ENCODE data around the gene PUS7. TPM values are rescaled to one million over a fixed set of nuclear protein-coding genes. Genes with fewer than 3 reads are reported as not detected.
"Not testable (repeated sequence)": the region's sequence is repeated elsewhere in the genome, so short reads cannot be mapped to it uniquely, and the experiment has no call there.

The PUS7 gene
- total RNA-seq, 3 donors from 2014 or later (not counting 1 experiment from before 2014, with no cell fraction given): 2.2 to 3.5 (median 3.4) TPM

DNA sequence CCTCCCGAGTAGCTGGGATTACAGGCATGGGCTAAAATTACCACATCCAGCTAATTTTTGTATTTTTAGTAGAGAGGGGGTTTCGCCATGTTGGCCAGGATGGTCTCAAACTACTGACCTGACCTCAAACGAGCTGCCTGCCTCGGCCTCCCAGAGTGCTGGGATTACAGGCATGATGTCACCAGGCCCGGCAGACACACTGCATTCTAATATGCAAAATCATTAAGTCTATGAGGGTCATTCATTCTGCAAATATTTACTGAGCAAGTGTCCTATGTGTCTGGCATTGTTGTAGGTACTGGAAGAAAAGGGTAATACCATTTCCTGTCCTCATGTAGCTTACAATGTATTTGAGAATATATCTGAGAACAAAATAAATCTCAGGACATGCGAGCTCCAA is 2.7 kb downstream of the PUS7 start:
- Mint-ChIP-seq H3K27me3 (ENCODE audit: low read depth in 2 of 2) (no peaks in the 10 kb centered on the region), H3K9me3 (no peaks in the 10 kb centered on the region), H3K36me3 (no peaks in the 10 kb centered on the region), H3K4me3 (peak overlapping the region; percentile 36), H3K27ac (no peak overlapping the region), H3K4me1 (peaks cover 5 to 17% of the 10 kb centered on the region in 2 donors)
- Histone ChIP-seq H3K27ac (ENCODE audit: low read length) (no peak overlapping the region), H3K4me3 (ENCODE audit: low read length) (no peak overlapping the region), H3K27me3 (ENCODE audit: control insufficient read depth, insufficient read depth, low read length) (no peaks in the 10 kb centered on the region), H3K4me1 (ENCODE audit: control insufficient read depth, insufficient read depth, low read length) (peaks cover 16% of the 10 kb centered on the region), H3K36me3 (ENCODE audit: control insufficient read depth, insufficient read depth, low read length) (no peaks in the 10 kb centered on the region), H3K9me3 (ENCODE audit: control insufficient read depth, insufficient read depth, low read length) (no peaks in the 10 kb centered on the region)
- TF ChIP-seq, protein P1, sequence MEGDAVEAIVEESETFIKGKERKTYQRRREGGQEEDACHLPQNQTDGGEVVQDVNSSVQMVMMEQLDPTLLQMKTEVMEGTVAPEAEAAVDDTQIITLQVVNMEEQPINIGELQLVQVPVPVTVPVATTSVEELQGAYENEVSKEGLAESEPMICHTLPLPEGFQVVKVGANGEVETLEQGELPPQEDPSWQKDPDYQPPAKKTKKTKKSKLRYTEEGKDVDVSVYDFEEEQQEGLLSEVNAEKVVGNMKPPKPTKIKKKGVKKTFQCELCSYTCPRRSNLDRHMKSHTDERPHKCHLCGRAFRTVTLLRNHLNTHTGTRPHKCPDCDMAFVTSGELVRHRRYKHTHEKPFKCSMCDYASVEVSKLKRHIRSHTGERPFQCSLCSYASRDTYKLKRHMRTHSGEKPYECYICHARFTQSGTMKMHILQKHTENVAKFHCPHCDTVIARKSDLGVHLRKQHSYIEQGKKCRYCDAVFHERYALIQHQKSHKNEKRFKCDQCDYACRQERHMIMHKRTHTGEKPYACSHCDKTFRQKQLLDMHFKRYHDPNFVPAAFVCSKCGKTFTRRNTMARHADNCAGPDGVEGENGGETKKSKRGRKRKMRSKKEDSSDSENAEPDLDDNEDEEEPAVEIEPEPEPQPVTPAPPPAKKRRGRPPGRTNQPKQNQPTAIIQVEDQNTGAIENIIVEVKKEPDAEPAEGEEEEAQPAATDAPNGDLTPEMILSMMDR (IDR thresholded peaks at IDR 0.05): no peak
- 94% methylated on average over 6 of the region's 6 CpGs for WGBS (ENCODE audit: insufficient coverage)
- no peak for ATAC-seq
- no peak for DNase-seq
- intact Hi-C loops (cut with micrococcal nuclease): no loop called here

DNA sequence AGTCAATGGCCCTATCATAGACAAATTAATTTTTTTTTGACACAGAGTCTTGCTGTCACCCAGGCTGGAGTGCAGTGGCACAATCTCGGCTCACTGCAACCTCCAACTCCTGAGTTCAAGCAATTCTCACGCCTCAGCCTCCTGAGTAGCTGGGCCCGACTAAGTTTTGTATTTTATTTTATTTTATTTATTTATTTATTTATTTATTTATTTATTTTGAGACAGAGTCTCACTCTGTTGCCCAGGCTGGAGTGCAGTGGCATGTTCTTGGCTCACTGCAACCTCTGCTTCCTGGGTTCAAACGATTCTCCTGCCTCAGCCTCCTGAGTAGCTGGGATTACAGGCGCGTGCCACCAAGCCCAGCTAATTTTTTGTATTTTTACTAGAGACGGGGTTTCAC is 6.5 kb downstream of the PUS7 start:
- H3K4me1 Mint-ChIP-seq; H3K27me3 Mint-ChIP-seq (ENCODE audit: low read depth in 2 of 2); H3K4me3 ChIP-seq (ENCODE audit: low read length); H3K9me3 ChIP-seq (ENCODE audit: control insufficient read depth, insufficient read depth, low read length); H3K36me3 ChIP-seq (ENCODE audit: control insufficient read depth, insufficient read depth, low read length); ATAC-seq; H3K4me1 ChIP-seq (ENCODE audit: control insufficient read depth, insufficient read depth, low read length); H3K4me3 Mint-ChIP-seq; DNase-seq; H3K9me3 Mint-ChIP-seq; H3K36me3 Mint-ChIP-seq; H3K27me3 ChIP-seq (ENCODE audit: control insufficient read depth, insufficient read depth, low read length); H3K27ac ChIP-seq (ENCODE audit: low read length); H3K27ac Mint-ChIP-seq; intact Hi-C loops (cut with micrococcal nuclease): not testable (repeated sequence)
- WGBS (ENCODE audit: insufficient coverage): 98% methylated on average over 5 of the region's 7 CpGs

DNA sequence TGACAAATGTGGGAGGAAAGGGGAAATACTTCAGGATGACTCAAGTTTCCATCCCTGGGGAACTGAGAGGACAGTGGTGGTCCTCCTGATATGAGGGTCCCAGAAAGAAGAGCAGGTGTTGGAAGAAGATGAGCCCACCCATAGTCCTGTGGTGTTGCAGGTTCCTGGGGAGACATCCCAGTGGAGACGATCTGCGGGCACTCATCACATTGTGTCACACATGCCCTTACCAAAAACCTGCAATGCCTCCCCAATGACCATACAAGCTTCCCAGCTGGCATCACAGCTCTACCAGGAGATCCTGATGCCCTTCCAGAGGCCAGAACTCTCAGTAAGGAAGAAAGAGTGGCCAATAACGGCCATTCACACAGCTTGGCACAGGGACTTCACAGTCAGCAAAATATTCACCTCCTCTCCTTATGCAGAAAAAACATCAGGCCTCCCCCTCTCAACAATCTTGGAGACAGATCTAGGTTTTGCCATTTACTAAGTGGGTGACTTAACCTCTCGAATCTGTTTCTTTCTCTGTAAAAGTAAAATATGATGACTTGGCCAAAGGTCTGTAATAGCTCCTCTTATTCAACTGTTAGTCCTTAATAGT is 9.0 kb downstream of the PUS7 start:
- Mint-ChIP-seq H3K27ac (no peak overlapping the region), H3K9me3 (no peaks in the 10 kb centered on the region)
- H3K27me3 ChIP-seq (ENCODE audit: control insufficient read depth, insufficient read depth, low read length): no peaks in the 10 kb centered on the region

DNA sequence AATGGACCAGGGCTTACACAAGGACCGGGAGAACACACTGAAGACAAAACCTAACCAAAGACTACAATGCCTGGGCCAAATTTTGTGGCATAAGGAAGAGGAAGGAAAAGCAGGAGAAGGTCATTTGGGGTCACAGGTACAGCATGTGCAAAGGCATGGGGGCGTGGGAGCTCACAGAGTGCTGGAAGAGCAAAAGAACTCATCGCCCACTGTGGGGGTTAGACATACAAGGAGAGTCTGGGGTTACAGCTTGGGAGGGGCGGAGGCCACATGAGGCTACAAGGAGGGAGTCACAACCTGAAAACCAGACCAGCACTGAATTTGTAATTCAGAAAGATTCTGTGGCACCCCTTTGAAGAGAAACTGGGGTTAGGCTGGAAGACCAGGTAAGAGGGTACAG is 9.7 kb downstream of the PUS7 start:
- intact Hi-C loops (cut with micrococcal nuclease): no loop called here
- H3K27ac Mint-ChIP-seq: no peak overlapping the region
- no peaks in the 10 kb centered on the region for H3K27me3 ChIP-seq (ENCODE audit: control insufficient read depth, insufficient read depth, low read length)
- H3K4me3 ChIP-seq (ENCODE audit: low read length): no peak overlapping the region
- H3K4me3 Mint-ChIP-seq: no peak overlapping the region
- ATAC-seq (no peak), DNase-seq (no peak)
- no peaks in the 10 kb centered on the region for H3K4me1 ChIP-seq (ENCODE audit: control insufficient read depth, insufficient read depth, low read length)
- no peaks in the 10 kb centered on the region for H3K4me1 Mint-ChIP-seq
- H3K9me3 Mint-ChIP-seq: no peaks in the 10 kb centered on the region
- 82% methylated on average over 4 of the region's 4 CpGs for WGBS (ENCODE audit: insufficient coverage)
- no peaks in the 10 kb centered on the region for H3K9me3 ChIP-seq (ENCODE audit: control insufficient read depth, insufficient read depth, low read length)
- TF ChIP-seq, protein P1 (IDR thresholded peaks at IDR 0.05): no peak
- no peaks in the 10 kb centered on the region for H3K36me3 Mint-ChIP-seq
- H3K36me3 ChIP-seq (ENCODE audit: control insufficient read depth, insufficient read depth, low read length): no peaks in the 10 kb centered on the region
- H3K27ac ChIP-seq (ENCODE audit: low read length): no peak overlapping the region
- H3K27me3 Mint-ChIP-seq (ENCODE audit: low read depth in 2 of 2): no peaks in the 10 kb centered on the region

More for the DNA sequence above, 9.0 kb downstream of the PUS7 start:
- intact Hi-C loops (cut with micrococcal nuclease): no loop called here
- Mint-ChIP-seq H3K27me3 (ENCODE audit: low read depth in 2 of 2) (no peaks in the 10 kb centered on the region), H3K36me3 (no peaks in the 10 kb centered on the region), H3K4me1 (no peaks in the 10 kb centered on the region), H3K4me3 (no peak overlapping the region)
- H3K9me3 ChIP-seq (ENCODE audit: control insufficient read depth, insufficient read depth, low read length): no peaks in the 10 kb centered on the region
- DNase-seq (no peak), ATAC-seq (no peak)
- WGBS (ENCODE audit: insufficient coverage): 53% methylated on average over 2 of the region's 4 CpGs
- H3K36me3 ChIP-seq (ENCODE audit: control insufficient read depth, insufficient read depth, low read length): no peaks in the 10 kb centered on the region
- H3K27ac ChIP-seq (ENCODE audit: low read length): no peak overlapping the region
- TF ChIP-seq, protein P1 (IDR thresholded peaks at IDR 0.05): no peak
- no peak overlapping the region for H3K4me3 ChIP-seq (ENCODE audit: low read length)
- H3K4me1 ChIP-seq (ENCODE audit: control insufficient read depth, insufficient read depth, low read length): no peaks in the 10 kb centered on the region

Data from natural killer cell (primary cell).